GM18873 (cell line): Measurements from ENCODE around the gene SFRP5.

Source experiments
- ATAC-seq: cut with Tn5 transposase; IDR thresholded peaks from one replicate; pipeline ENCODE4 v1.9.1; 2021; ENCODE audit warnings: mild to moderate bottlenecking, moderate library complexity, moderate number of reproducible peaks; ENCODE audit not compliant: unreplicated experiment, low FRiP score

The SFRP5 gene

GRCh38 chr10:97766996-97767924 lies 4.5 kb downstream of the SFRP5 start:
- ATAC-seq = no peak

GRCh38 chr10:97766106-97766810 lies 5.5 kb downstream of the SFRP5 start:
- ATAC-seq = no peak

- ATAC-seq = no peak
These were observed 6.6 kb downstream of the SFRP5 start for GRCh38 chr10:97765201-97765600.

GRCh38 chr10:97764519-97764931 lies 7.3 kb downstream of the SFRP5 start:
- ATAC-seq = no peak

GRCh38 chr10:97763947-97764346 lies 7.9 kb downstream of the SFRP5 start:
- no peak for ATAC-seq

- ATAC-seq = no peak
These were observed 8.4 kb downstream of the SFRP5 start for GRCh38 chr10:97763411-97763810.

GRCh38 chr10:97762816-97763215 lies 9.0 kb downstream of the SFRP5 start:
- ATAC-seq = no peak

- ATAC-seq = no peak
These were observed 9.7 kb downstream of the SFRP5 start for GRCh38 chr10:97762056-97762455.

- no peak for ATAC-seq
These were observed 10.4 kb downstream of the SFRP5 start for GRCh38 chr10:97761331-97761865.

GRCh38 chr10:97760461-97761257 lies 11.1 kb downstream of the SFRP5 start:
- no peak for ATAC-seq

GRCh38 chr10:97759946-97760345 lies 11.9 kb downstream of the SFRP5 start:
- no peak for ATAC-seq

- ATAC-seq = no peak
These were observed 12.5 kb downstream of the SFRP5 start for GRCh38 chr10:97759158-97759887.

GRCh38 chr10:97757471-97757870 lies 14.3 kb downstream of the SFRP5 start:
- no peak for ATAC-seq

GRCh38 chr10:97755718-97756117 lies 16.1 kb downstream of the SFRP5 start:
- ATAC-seq = no peak

GRCh38 chr10:97754726-97755125 lies 17.1 kb downstream of the SFRP5 start:
- no peak for ATAC-seq

GRCh38 chr10:97752956-97753355 lies 18.8 kb downstream of the SFRP5 start:
- no peak for ATAC-seq

- ATAC-seq = no peak
These were observed 23.7 kb downstream of the SFRP5 start for GRCh38 chr10:97748116-97748515.

GRCh38 chr10:97747573-97747972 lies 24.2 kb downstream of the SFRP5 start:
- ATAC-seq = no peak

- ATAC-seq = no peak
These were observed 27.3 kb downstream of the SFRP5 start for GRCh38 chr10:97744405-97745035.
